ENCODE results near the gene RAP2A. TPM values are rescaled to one million over a fixed set of nuclear protein-coding genes. Genes with fewer than 3 reads are reported as not detected.

RAP2A gene
- total RNA-seq, 1 experiment from 2014 or later: 33.4 TPM

GRCh38 chr13:97492257-97492656, 58.3 kb downstream of the RAP2A start:
- ChIA-PET POLR2A (no interaction called here), CTCF (no interaction called here)
- Mint-ChIP-seq H3K9me3 (ENCODE audit: unreplicated experiment) (peaks cover 9% of the 10 kb centered on the region), H3K27ac (ENCODE audit: low read depth, unreplicated experiment) (no peak overlapping the region), H3K4me1 (ENCODE audit: insufficient read depth, unreplicated experiment) (peaks cover 6% of the 10 kb centered on the region), H3K27me3 (ENCODE audit: insufficient read depth, unreplicated experiment) (no peaks in the 10 kb centered on the region), H3K36me3 (ENCODE audit: insufficient read depth, unreplicated experiment) (no peaks in the 10 kb centered on the region), H3K4me3 (ENCODE audit: unreplicated experiment) (no peak overlapping the region)
- no peak for DNase-seq (ENCODE audit: unreplicated experiment)
- no peak for TF ChIP-seq CTCF (IDR thresholded peaks at IDR 0.05; ENCODE audit: unreplicated experiment)
- no TSS peak for BruUV-seq (replicated peaks)
- intact Hi-C loops (cut with micrococcal nuclease): no loop called here

DNA sequence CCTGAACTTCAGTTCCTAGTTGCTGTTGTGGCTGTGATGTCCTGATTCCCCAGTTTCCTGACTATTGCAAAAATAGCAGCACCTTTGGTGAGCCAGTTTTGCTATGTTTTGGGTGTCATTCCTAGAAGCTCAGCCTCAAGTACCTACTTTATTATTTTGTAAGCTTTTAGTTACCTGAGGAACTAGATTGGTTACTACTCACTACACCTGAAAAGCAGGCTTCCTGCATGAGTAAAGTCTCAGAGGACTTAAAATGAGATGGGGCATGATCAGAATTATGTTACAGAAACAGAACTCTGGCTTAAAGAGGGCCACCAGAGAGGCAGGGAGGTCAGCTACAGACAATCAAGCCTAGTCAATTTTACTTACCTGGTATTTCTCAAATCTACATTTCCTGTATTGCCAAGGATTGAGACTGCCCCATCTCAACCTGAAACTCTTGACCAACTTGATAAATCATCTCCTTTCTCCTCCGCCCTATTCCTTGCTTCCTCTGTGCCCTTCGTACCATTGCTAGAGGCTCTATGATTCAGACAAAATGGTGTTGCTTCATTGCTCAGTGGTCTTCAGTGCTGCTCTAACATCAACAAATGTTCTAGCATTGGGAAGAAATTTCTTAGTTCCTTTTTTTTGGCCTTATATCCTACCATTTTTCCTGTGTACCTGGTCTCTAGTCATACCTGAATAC, 58.9 kb downstream of the RAP2A start:
- Mint-ChIP-seq H3K36me3 (ENCODE audit: insufficient read depth, unreplicated experiment) (no peaks in the 10 kb centered on the region), H3K27me3 (ENCODE audit: insufficient read depth, unreplicated experiment) (no peaks in the 10 kb centered on the region), H3K27ac (ENCODE audit: low read depth, unreplicated experiment) (no peak overlapping the region), H3K9me3 (ENCODE audit: unreplicated experiment) (peaks cover 9% of the 10 kb centered on the region), H3K4me1 (ENCODE audit: insufficient read depth, unreplicated experiment) (peaks cover 6% of the 10 kb centered on the region), H3K4me3 (ENCODE audit: unreplicated experiment) (no peak overlapping the region)
- DNase-seq (ENCODE audit: unreplicated experiment): peak; percentile 58
- TF ChIP-seq CTCF (IDR thresholded peaks at IDR 0.05; ENCODE audit: unreplicated experiment): no peak
- ChIA-PET POLR2A (interaction anchor here (0.6 to 0.9 kb wide), 3 partner anchors 8 to 123 kb away, joined by 3 to 4 read pairs (median 4); no protein-coding TSS in a partner anchor), CTCF (no interaction called here)
- intact Hi-C loops (cut with micrococcal nuclease): no loop called here
- BruUV-seq (replicated peaks): no TSS peak

DNA sequence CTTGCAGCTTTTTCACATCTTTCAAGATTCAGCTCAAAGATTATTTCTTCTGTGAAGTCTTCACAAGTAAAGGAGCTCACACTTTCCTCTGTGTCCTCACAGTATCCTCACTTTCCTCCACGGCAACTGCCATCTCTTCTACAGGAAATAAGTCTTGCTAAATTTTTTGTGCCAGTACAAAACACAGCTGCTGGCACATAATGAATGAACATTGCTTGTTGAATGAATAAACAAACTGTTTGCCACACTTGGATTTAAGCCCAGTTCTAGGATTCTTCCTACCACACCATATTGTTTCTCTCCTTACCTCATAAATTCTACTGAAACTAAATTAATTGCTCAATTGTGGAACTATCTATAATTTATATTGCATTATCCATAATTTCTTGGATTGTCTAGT, 59.5 kb downstream of the RAP2A start:
- ChIA-PET CTCF (interaction anchor here (0.6 kb wide), 1 partner anchor 235 kb away, joined by 3 read pairs; no protein-coding TSS in a partner anchor), POLR2A (interaction anchor here (0.6 to 1.0 kb wide), 4 partner anchors 9 to 123 kb away, joined by 3 to 4 read pairs (median 4); no protein-coding TSS in a partner anchor)
- Mint-ChIP-seq H3K27me3 (ENCODE audit: insufficient read depth, unreplicated experiment) (no peaks in the 10 kb centered on the region), H3K4me1 (ENCODE audit: insufficient read depth, unreplicated experiment) (peaks cover 6% of the 10 kb centered on the region), H3K36me3 (ENCODE audit: insufficient read depth, unreplicated experiment) (no peaks in the 10 kb centered on the region), H3K9me3 (ENCODE audit: unreplicated experiment) (peaks cover 9% of the 10 kb centered on the region), H3K4me3 (ENCODE audit: unreplicated experiment) (no peak overlapping the region), H3K27ac (ENCODE audit: low read depth, unreplicated experiment) (no peak overlapping the region)
- intact Hi-C loops (cut with micrococcal nuclease): no loop called here
- DNase-seq (ENCODE audit: unreplicated experiment): peak; percentile 68
- TF ChIP-seq CTCF (IDR thresholded peaks at IDR 0.05; ENCODE audit: unreplicated experiment): no peak
- BruUV-seq (replicated peaks): no TSS peak

- Mint-ChIP-seq H3K36me3 (ENCODE audit: insufficient read depth, unreplicated experiment) (no peaks in the 10 kb centered on the region), H3K27ac (ENCODE audit: low read depth, unreplicated experiment) (no peak overlapping the region), H3K4me1 (ENCODE audit: insufficient read depth, unreplicated experiment) (peaks cover 6% of the 10 kb centered on the region), H3K9me3 (ENCODE audit: unreplicated experiment) (peaks cover 8% of the 10 kb centered on the region), H3K4me3 (ENCODE audit: unreplicated experiment) (no peak overlapping the region), H3K27me3 (ENCODE audit: insufficient read depth, unreplicated experiment) (no peaks in the 10 kb centered on the region)
- CTCF ChIA-PET: no interaction called here
- TF ChIP-seq CTCF (IDR thresholded peaks at IDR 0.05; ENCODE audit: unreplicated experiment): no peak
- no TSS peak for BruUV-seq (replicated peaks)
- POLR2A ChIA-PET: interaction anchor here (0.6 to 1.5 kb wide), 2 partner anchors 10 to 11 kb away, joined by 3 to 4 read pairs; no protein-coding TSS in a partner anchor
- DNase-seq (ENCODE audit: unreplicated experiment): peak; percentile 79
- intact Hi-C loops (cut with micrococcal nuclease): no loop called here
Measured at GRCh38 chr13:97495678-97496077, 61.7 kb downstream of the RAP2A start.
